HepG2 (cell line): ENCODE results near the gene SP6. TPM values are rescaled to one million over a fixed set of nuclear protein-coding genes. Genes with fewer than 3 reads are reported as not detected.

Experiments used
- AHR ChIP-seq: IDR thresholded peaks from 2 replicates; pipeline ENCODE4 v1.6.1; 2018; ENCODE audit warnings: missing genetic modification reagents, missing compliant biosample characterization
- E2F5 ChIP-seq: sonication (generic); formaldehyde crosslinking; conservative IDR thresholded peaks from 2 replicates; pipeline ENCODE4 v1.4.0; 2020; ENCODE audit warnings: missing genetic modification reagents
- ELK4 ChIP-seq: sonication (generic); formaldehyde crosslinking; IDR thresholded peaks from 2 replicates; pipeline ENCODE4 v1.9.0; 2021; ENCODE audit warnings: missing genetic modification reagents, borderline replicate concordance
- JDP2 ChIP-seq: sonication (generic); formaldehyde crosslinking; IDR thresholded peaks from 2 replicates; pipeline ENCODE4 v1.8.1; 2022; ENCODE audit warnings: missing genetic modification reagents, borderline replicate concordance
- KIAA2018 ChIP-seq: sonication (generic); formaldehyde crosslinking; IDR thresholded peaks from 2 replicates; pipeline ENCODE4 v1.5.0; 2020; ENCODE audit warnings: mild to moderate bottlenecking, missing genetic modification reagents, borderline replicate concordance
- RBFOX2 ChIP-seq: fragments of 200-400 bp; formaldehyde crosslinking; IDR thresholded peaks from 2 replicates; pipeline ENCODE4 v1.6.1; 2017; ENCODE audit warnings: low read depth, mild to moderate bottlenecking, low read length
- SMYD3 ChIP-seq: sonication (generic); formaldehyde crosslinking; IDR thresholded peaks from 2 replicates; pipeline ENCODE4 v1.8.1; 2023; ENCODE audit warnings: mild to moderate bottlenecking, missing genetic modification reagents
- THAP11 ChIP-seq: IDR thresholded peaks from 2 replicates; pipeline ENCODE4 v1.6.1; 2016; ENCODE audit warnings: missing biosample characterization, missing genetic modification reagents
- polyA plus RNA-seq, 8 experiments: library from polyadenylated mRNA; depleted of rRNA in 3 of 8; stranded (reverse) in 7 of 8; unstranded in 1 of 8; fragments of >200 nt; fragmentation: Illumina TruSeq in 4 of 8; extraction: Trizol in 4 of 8; gene quantifications; 2 replicates each; pipeline versions ENCODE4 v1.2.1 to v1.2.3, GENCODE V29; 2011 to 2016; ENCODE audit warnings: low read depth in 4 of 8, missing spikeins in 1 of 8, mixed read lengths in 1 of 8; ENCODE audit not compliant: insufficient read depth in 1 of 8
- total RNA-seq, 5 experiments: library from RNA; depleted of rRNA; stranded (reverse); fragments of >200 nt; fragmentation: Illumina TruSeq; extraction: Trizol; gene quantifications; 2 replicates each; pipeline ENCODE4 v1.2.3, GENCODE V29; 2016; ENCODE audit warnings: low read depth in 1 of 5
- TF ChIP-seq, protein P1 (sequence below): sonication (generic); formaldehyde crosslinking; IDR thresholded peaks from one replicate; pipeline ENCODE4 v1.5.1; 2020; ENCODE audit warnings: mild to moderate bottlenecking, missing genetic modification reagents; ENCODE audit errors: not compliant biosample characterization

SP6 gene
- total and polyA plus RNA-seq, 2 of the 13 experiments (the other 11 are each of a cell fraction or from before 2014, with no cell fraction given), result 0.07 TPM

DNA sequence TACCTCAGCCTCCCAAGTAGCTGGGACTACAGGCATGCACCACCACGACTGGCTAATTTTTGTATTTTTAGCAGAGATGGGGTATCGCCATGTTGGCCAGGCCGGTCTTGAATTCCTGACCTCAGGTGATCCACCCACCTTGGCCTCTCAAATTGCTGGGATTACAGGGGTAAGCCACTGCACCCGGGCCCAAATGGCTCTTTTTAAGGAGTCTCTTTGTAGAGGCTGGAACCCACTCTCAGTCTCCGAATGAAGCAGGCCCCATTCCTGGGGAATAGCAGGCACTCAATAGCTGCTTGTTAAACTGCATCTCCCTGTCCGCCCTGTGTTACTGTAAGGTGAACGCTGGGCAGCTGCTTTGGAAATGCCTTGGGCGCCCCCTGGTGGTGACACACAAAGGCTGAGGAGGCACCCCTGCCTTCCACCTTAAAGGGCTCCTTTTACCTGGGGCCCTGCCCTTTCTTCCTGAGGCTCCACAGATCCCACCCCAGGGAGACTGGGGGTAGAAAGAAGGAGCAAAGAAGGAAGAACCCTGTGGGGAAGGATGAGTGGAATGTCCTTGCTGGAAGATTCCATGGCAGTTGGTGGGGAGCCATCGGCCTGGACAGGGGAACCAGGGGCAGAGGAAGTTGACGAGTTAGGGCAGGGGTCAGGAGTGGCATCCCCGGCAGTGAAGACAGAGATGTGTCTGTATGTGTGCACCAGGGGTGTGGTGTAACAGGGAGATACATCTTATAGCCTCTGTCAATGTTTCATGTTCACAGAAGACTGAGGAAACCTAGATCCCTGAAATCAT lies 39.0 kb upstream of the SP6 start (continued):
- TF ChIP-seq SMYD3 (CRISPR knock-in tag), result no peak
- no peak for TF ChIP-seq RBFOX2
- no peak for TF ChIP-seq KIAA2018
- no peak for TF ChIP-seq JDP2 (CRISPR knock-in tag)
- 0 out of 2 replicates have a peak, but pooled peaks have one; percentile 63 for TF ChIP-seq AHR (CRISPR knock-in tag)
- TF ChIP-seq, protein P1, sequence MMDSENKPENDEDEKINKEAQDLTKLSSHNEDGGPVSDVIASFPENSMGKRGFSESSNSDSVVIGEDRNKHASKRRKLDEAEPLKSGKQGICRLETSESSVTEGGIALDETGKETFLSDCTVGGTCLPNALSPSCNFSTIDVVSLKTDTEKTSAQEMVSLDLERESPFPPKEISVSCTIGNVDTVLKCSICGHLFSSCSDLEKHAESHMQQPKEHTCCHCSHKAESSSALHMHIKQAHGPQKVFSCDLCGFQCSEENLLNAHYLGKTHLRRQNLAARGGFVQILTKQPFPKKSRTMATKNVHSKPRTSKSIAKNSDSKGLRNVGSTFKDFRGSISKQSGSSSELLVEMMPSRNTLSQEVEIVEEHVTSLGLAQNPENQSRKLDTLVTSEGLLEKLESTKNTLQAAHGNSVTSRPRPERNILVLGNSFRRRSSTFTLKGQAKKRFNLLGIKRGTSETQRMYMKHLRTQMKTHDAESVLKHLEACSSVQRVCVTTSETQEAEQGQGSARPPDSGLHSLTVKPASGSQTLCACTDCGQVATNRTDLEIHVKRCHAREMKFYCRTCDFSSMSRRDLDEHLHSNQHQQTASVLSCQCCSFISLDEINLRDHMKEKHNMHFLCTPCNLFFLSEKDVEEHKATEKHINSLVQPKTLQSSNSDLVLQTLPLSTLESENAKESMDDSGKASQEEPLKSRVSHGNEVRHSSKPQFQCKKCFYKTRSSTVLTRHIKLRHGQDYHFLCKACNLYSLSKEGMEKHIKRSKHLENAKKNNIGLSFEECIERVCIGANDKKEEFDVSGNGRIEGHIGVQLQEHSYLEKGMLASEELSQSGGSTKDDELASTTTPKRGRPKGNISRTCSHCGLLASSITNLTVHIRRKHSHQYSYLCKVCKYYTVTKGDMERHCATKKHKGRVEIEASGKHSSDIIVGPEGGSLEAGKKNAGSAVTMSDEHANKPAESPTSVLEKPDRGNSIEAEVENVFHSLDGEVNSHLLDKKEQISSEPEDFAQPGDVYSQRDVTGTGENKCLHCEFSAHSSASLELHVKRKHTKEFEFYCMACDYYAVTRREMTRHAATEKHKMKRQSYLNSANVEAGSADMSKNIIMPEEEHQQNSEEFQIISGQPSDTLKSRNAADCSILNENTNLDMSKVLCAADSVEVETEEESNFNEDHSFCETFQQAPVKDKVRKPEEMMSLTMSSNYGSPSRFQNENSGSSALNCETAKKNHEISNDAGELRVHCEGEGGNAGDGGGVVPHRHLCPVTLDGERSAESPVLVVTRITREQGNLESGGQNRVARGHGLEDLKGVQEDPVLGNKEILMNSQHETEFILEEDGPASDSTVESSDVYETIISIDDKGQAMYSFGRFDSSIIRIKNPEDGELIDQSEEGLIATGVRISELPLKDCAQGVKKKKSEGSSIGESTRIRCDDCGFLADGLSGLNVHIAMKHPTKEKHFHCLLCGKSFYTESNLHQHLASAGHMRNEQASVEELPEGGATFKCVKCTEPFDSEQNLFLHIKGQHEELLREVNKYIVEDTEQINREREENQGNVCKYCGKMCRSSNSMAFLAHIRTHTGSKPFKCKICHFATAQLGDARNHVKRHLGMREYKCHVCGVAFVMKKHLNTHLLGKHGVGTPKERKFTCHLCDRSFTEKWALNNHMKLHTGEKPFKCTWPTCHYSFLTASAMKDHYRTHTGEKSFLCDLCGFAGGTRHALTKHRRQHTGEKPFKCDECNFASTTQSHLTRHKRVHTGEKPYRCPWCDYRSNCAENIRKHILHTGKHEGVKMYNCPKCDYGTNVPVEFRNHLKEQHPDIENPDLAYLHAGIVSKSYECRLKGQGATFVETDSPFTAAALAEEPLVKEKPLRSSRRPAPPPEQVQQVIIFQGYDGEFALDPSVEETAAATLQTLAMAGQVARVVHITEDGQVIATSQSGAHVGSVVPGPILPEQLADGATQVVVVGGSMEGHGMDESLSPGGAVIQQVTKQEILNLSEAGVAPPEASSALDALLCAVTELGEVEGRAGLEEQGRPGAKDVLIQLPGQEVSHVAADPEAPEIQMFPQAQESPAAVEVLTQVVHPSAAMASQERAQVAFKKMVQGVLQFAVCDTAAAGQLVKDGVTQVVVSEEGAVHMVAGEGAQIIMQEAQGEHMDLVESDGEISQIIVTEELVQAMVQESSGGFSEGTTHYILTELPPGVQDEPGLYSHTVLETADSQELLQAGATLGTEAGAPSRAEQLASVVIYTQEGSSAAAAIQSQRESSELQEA (CRISPR knock-in tag), result no peak
- no peak for TF ChIP-seq ELK4 (CRISPR knock-in tag)
- TF ChIP-seq E2F5 (CRISPR knock-in tag), result no peak
- 0 out of 2 replicates have a peak, but pooled peaks have one; percentile 47 for TF ChIP-seq THAP11 (CRISPR knock-in tag)
